Body of pancreas (tissue), 4 donors: Measurements from ENCODE around the gene ARHGEF7.

Experiments used
- CTCF ChIP-seq, 7 experiments: fragments of 450-650 bp in 4 of 7; fragments of 200-600 bp in 3 of 7; sonication (generic) in 3 of 7; IDR thresholded peaks; one replicate each; pipeline ENCODE4 v1.5.1; 2016 to 2019; ENCODE audit warnings: antibody characterized with exemption in 7 of 7
- POLR2A ChIP-seq, 3 donors: fragments of 450-650 bp; IDR thresholded peaks; one replicate each; pipeline ENCODE4 v1.6.1; 2016; ENCODE audit warnings: antibody characterized with exemption in 3 of 3, mild to moderate bottlenecking in 2 of 3

GRCh38 chr13:111262715-111263114 lies 147.6 kb downstream of the ARHGEF7 start:
- no peak for TF ChIP-seq CTCF (IDR thresholded peaks at IDR 0.05)
- no peak for TF ChIP-seq POLR2A (IDR thresholded peaks at IDR 0.05)
